WTC11 (cell line): Measurements from ENCODE around the gene FBXL16. TPM values are rescaled to one million over a fixed set of nuclear protein-coding genes. Genes with fewer than 3 reads are reported as not detected.

Experiments
- ATAC-seq: fragments of 200-7000 bp; cut with Tn5 transposase; 2 replicates; pipeline ENCODE4 v1.10.0; 2021; ENCODE audit warnings: mild to moderate bottlenecking, moderate library complexity
- CTCF ChIA-PET: fragments of 300-600 bp; sonication (Branson Sonifier 250); formaldehyde crosslinking; loops from one replicate; lab custom pipeline; 2021; ENCODE audit warnings: antibody characterized with exemption; lab: Charles Lee
- POLR2A ChIA-PET: fragments of 350-600 bp; sonication (Branson Sonifier 250); formaldehyde crosslinking; loops from one replicate; lab custom pipeline; 2021; ENCODE audit warnings: antibody characterized with exemption; lab: Charles Lee
- DNase-seq: peaks from one replicate; pipeline ENCODE4 v3.0.0; 2021; ENCODE audit warnings: low spot score
- H3K27ac Mint-ChIP-seq: 2 replicates; pipeline ENCODE4 v1.8.0; 2021; ENCODE audit warnings: mixed read lengths
- H3K27me3 Mint-ChIP-seq: 2 replicates; pipeline ENCODE4 v1.8.0; 2021; ENCODE audit warnings: low read depth, mild to moderate bottlenecking, moderate library complexity, mixed read lengths
- H3K36me3 Mint-ChIP-seq: 2 replicates; pipeline ENCODE4 v1.8.0; 2021; ENCODE audit warnings: mixed read lengths
- H3K4me1 Mint-ChIP-seq: 2 replicates; pipeline ENCODE4 v1.8.0; 2022; ENCODE audit warnings: mixed read lengths
- H3K4me3 Mint-ChIP-seq: 2 replicates; pipeline ENCODE4 v1.8.0; 2021; ENCODE audit warnings: mild to moderate bottlenecking, moderate library complexity, mixed read lengths
- H3K9me3 Mint-ChIP-seq: 2 replicates; pipeline ENCODE4 v1.8.0; 2021; ENCODE audit warnings: mixed read lengths
- AR ChIP-seq: fragments of 250-450 bp; sonication (Bioruptor Pico); IDR thresholded peaks from 2 replicates; pipeline ENCODE4 v1.9.0; 2021; ENCODE audit warnings: mild to moderate bottlenecking
- ATF3 ChIP-seq: sonication (generic); formaldehyde crosslinking; conservative IDR thresholded peaks from 2 replicates; pipeline ENCODE4 v1.8.1; 2022; ENCODE audit warnings: mild to moderate bottlenecking, missing genetic modification reagents
- E2F4 ChIP-seq: sonication (generic); formaldehyde crosslinking; IDR thresholded peaks from 2 replicates; pipeline ENCODE4 v1.8.1; 2022; ENCODE audit warnings: low read depth, mild to moderate bottlenecking, moderate library complexity, missing genetic modification reagents, borderline replicate concordance
- ETV6 ChIP-seq: sonication (generic); formaldehyde crosslinking; IDR thresholded peaks from 2 replicates; pipeline ENCODE4 v1.8.1; 2022; ENCODE audit warnings: mild to moderate bottlenecking, missing genetic modification reagents
- FOXP1 ChIP-seq: sonication (generic); formaldehyde crosslinking; IDR thresholded peaks from 2 replicates; pipeline ENCODE4 v1.8.0; 2022; ENCODE audit warnings: missing genetic modification reagents, mild to moderate bottlenecking, moderate library complexity, borderline replicate concordance
- GRHL2 ChIP-seq: fragments of 250-450 bp; sonication (Bioruptor Pico); IDR thresholded peaks from 2 replicates; pipeline ENCODE4 v1.8.0; 2022; ENCODE audit warnings: mild to moderate bottlenecking, moderate library complexity; ENCODE audit not compliant: insufficient replicate concordance, severe bottlenecking
- NR2C2 ChIP-seq: sonication (generic); formaldehyde crosslinking; IDR thresholded peaks from 2 replicates; pipeline ENCODE4 v1.8.0; 2022; ENCODE audit warnings: mild to moderate bottlenecking, missing genetic modification reagents
- PREB ChIP-seq: sonication (generic); formaldehyde crosslinking; IDR thresholded peaks from 2 replicates; pipeline ENCODE4 v1.8.1; 2022; ENCODE audit warnings: mild to moderate bottlenecking, missing genetic modification reagents, moderate library complexity, borderline replicate concordance
- SMAD4 ChIP-seq: sonication (generic); formaldehyde crosslinking; IDR thresholded peaks from 2 replicates; pipeline ENCODE4 v1.8.0; 2022; ENCODE audit warnings: mild to moderate bottlenecking, missing genetic modification reagents
- SP1 ChIP-seq: sonication (generic); formaldehyde crosslinking; conservative IDR thresholded peaks from 2 replicates; pipeline ENCODE4 v1.8.1; 2022; ENCODE audit warnings: missing genetic modification reagents
- USF1 ChIP-seq: sonication (generic); formaldehyde crosslinking; IDR thresholded peaks from 2 replicates; pipeline ENCODE4 v1.8.0; 2022; ENCODE audit warnings: mild to moderate bottlenecking, missing genetic modification reagents
- USF2 ChIP-seq: sonication (generic); formaldehyde crosslinking; IDR thresholded peaks from 2 replicates; pipeline ENCODE4 v1.8.1; 2023; ENCODE audit warnings: mild to moderate bottlenecking, missing genetic modification reagents, moderate library complexity
- ZBTB21 ChIP-seq: sonication (generic); formaldehyde crosslinking; IDR thresholded peaks from 2 replicates; pipeline ENCODE4 v1.8.1; 2023; ENCODE audit warnings: mild to moderate bottlenecking, missing genetic modification reagents, borderline replicate concordance
- ZNF138 ChIP-seq: sonication (generic); formaldehyde crosslinking; conservative IDR thresholded peaks from 2 replicates; pipeline ENCODE4 v1.8.1; 2022; ENCODE audit warnings: mild to moderate bottlenecking, moderate library complexity, missing genetic modification reagents
- ZNF263 ChIP-seq: sonication (generic); formaldehyde crosslinking; IDR thresholded peaks from 2 replicates; pipeline ENCODE4 v1.8.1; 2022; ENCODE audit warnings: low read depth, mild to moderate bottlenecking, moderate library complexity, missing genetic modification reagents
- ZNF396 ChIP-seq: fragments of 250-450 bp; sonication (Bioruptor Pico); IDR thresholded peaks from 2 replicates; pipeline ENCODE4 v1.8.0; 2021; ENCODE audit warnings: mild to moderate bottlenecking, moderate library complexity, borderline replicate concordance
- ZNF425 ChIP-seq: fragments of 250-450 bp; sonication (Bioruptor Pico); conservative IDR thresholded peaks from 2 replicates; pipeline ENCODE4 v1.9.0; 2021; ENCODE audit warnings: mild to moderate bottlenecking
- total RNA-seq: library from RNA; stranded (reverse); gene quantifications from 3 replicates; pipeline ENCODE4 v1.2.3, GENCODE V29; 2021
- TF ChIP-seq, protein P1 (sequence below): sonication (generic); formaldehyde crosslinking; IDR thresholded peaks from 2 replicates; pipeline ENCODE4 v1.8.1; 2022; ENCODE audit warnings: mild to moderate bottlenecking, moderate library complexity, missing genetic modification reagents

FBXL16 gene
- total RNA-seq, 1 experiment from 2014 or later, result 22.7 TPM

- peaks cover 16% of the 10 kb centered on the region for H3K4me1 Mint-ChIP-seq
- TF ChIP-seq, protein P1, sequence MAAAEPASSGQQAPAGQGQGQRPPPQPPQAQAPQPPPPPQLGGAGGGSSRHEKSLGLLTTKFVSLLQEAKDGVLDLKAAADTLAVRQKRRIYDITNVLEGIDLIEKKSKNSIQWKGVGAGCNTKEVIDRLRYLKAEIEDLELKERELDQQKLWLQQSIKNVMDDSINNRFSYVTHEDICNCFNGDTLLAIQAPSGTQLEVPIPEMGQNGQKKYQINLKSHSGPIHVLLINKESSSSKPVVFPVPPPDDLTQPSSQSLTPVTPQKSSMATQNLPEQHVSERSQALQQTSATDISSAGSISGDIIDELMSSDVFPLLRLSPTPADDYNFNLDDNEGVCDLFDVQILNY, result no peak
- TF ChIP-seq SMAD4 (CRISPR knock-in tag) (no peak), PREB (CRISPR knock-in tag) (no peak), ZNF396 (CRISPR knock-in tag) (no peak), FOXP1 (CRISPR knock-in tag) (no peak), ZNF263 (no peak)
- ChIA-PET POLR2A (interaction anchor here (1.8 kb wide), 1 partner anchor 21 kb away, joined by 10 read pairs; the partner anchor contains the start of gene ANTKMT), CTCF (interaction anchor here (1.7 to 3.8 kb wide), 9 partner anchors 19 to 63 kb away, joined by 6 to 28 read pairs (median 15); partner anchors contain the start of genes ANTKMT, CHTF18, METRN and MSLN)
- peaks cover 5% of the 10 kb centered on the region; the same call in 1 of the 2 replicates for H3K36me3 Mint-ChIP-seq
- H3K27me3 Mint-ChIP-seq, result no peaks in the 10 kb centered on the region
- peak overlapping the region; percentile 79 for H3K4me3 Mint-ChIP-seq
- ATAC-seq (no peak), DNase-seq (no peak)
- H3K9me3 Mint-ChIP-seq, result no peaks in the 10 kb centered on the region
- H3K27ac Mint-ChIP-seq, result no peak overlapping the region
Measured at GRCh38 chr16:741986-742629, 36.5 kb upstream of the FBXL16 start.

GRCh38 chr16:740764-741505 is 35.3 kb upstream of the FBXL16 start, which contains the start of gene CIAO3:
TSS of gene CIAO3 (minus strand) at chr16:740997. CDS start at chr16:740985, 12 bp downstream.
- peaks cover 15% of the 10 kb centered on the region for H3K4me1 Mint-ChIP-seq
- POLR2A ChIA-PET, result interaction anchor here (0.9 to 1.8 kb wide), 3 partner anchors 20 to 44 kb away, joined by 3 to 10 read pairs (median 4); partner anchors contain the start of genes ANTKMT and MSLN
- ATAC-seq, result peak; percentile 71
- H3K9me3 Mint-ChIP-seq, result no peaks in the 10 kb centered on the region
- H3K4me3 Mint-ChIP-seq, result peak within 1 kb of the TSS; percentile 79
- DNase-seq, result peak; percentile 93
- peaks cover 5% of the 10 kb centered on the region; the same call in 1 of the 2 replicates for H3K36me3 Mint-ChIP-seq
- CTCF ChIA-PET, result interaction anchor here (0.5 to 3.8 kb wide), 30 partner anchors 8 to 1042 kb away, joined by 3 to 28 read pairs (median 4); partner anchors contain the start of genes ANTKMT, CCDC78, CHTF18 and HAGHL
- H3K27me3 Mint-ChIP-seq, result no peaks in the 10 kb centered on the region
- peak within 1 kb of the TSS; percentile 78 for H3K27ac Mint-ChIP-seq
- TF ChIP-seq GRHL2 (CRISPR knock-in tag) (no peak), ZNF425 (CRISPR knock-in tag) (no peak), USF1 (CRISPR knock-in tag) (0 out of 2 replicates have a peak, but pooled peaks have one; percentile 26), SP1 (CRISPR knock-in tag) (peak; percentile 98), ZNF138 (CRISPR knock-in tag) (no peak), ETV6 (CRISPR knock-in tag) (peak; percentile 89; the same call in 1 of the 2 replicates), ZBTB21 (peak; percentile 89; the same call in 1 of the 2 replicates), E2F4 (CRISPR knock-in tag) (0 out of 2 replicates have a peak, but pooled peaks have one; percentile 18), USF2 (CRISPR knock-in tag) (peak; percentile 67), ATF3 (CRISPR knock-in tag) (peak; percentile 67; the same call in 1 of the 2 replicates), AR (no peak), NR2C2 (no peak)
